ENCODE results near the gene SLC5A4. TPM values are rescaled to one million over a fixed set of nuclear protein-coding genes. Genes with fewer than 3 reads are reported as not detected.
"Not testable (repeated sequence)": the region's sequence is repeated elsewhere in the genome, so short reads cannot be mapped to it uniquely, and the experiment has no call there.

SLC5A4 gene
- total RNA-seq, 1 experiment from 2014 or later = not detected

- H2AFZ ChIP-seq; BruUV-seq (replicated peaks); CTCF ChIA-PET; H3K4me3 ChIP-seq; H3K9me3 ChIP-seq (ENCODE audit: insufficient read depth, low read depth); POLR2A ChIA-PET (ENCODE audit: unreplicated experiment); H3K36me3 ChIP-seq (ENCODE audit: low read depth); H3K27ac ChIP-seq; H3K4me2 ChIP-seq; intact Hi-C loops (cut with micrococcal nuclease; ENCODE audit: unreplicated experiment); H3F3A ChIP-seq (ENCODE audit: insufficient read depth, low read depth); H3K4me1 ChIP-seq (replicated peaks; ENCODE audit: insufficient read depth); H4K20me1 ChIP-seq (ENCODE audit: insufficient read depth); H3K79me2 ChIP-seq (ENCODE audit: low read depth); H3K9me2 ChIP-seq (ENCODE audit: insufficient read depth): not testable (repeated sequence)
- H3K27me3 ChIP-seq (ENCODE audit: insufficient read depth, low read depth) = peaks cover 92% of the 10 kb centered on the region
- peak in 1 of 2 experiments; percentile 15 for DNase-seq
Observed at GRCh38 chr22:32193346-32193745, 61.8 kb downstream of the SLC5A4 start.

GRCh38 chr22:32191021-32191420, 64.1 kb downstream of the SLC5A4 start:
- H3K4me1 ChIP-seq (replicated peaks; ENCODE audit: insufficient read depth); DNase-seq; CTCF ChIA-PET; intact Hi-C loops (cut with micrococcal nuclease; ENCODE audit: unreplicated experiment); H3K9me3 ChIP-seq (ENCODE audit: insufficient read depth, low read depth); BruUV-seq (replicated peaks); H3K36me3 ChIP-seq (ENCODE audit: low read depth); H3K9me2 ChIP-seq (ENCODE audit: insufficient read depth); H3K79me2 ChIP-seq (ENCODE audit: low read depth); H3F3A ChIP-seq (ENCODE audit: insufficient read depth, low read depth); H3K4me2 ChIP-seq; H3K27ac ChIP-seq; POLR2A ChIA-PET (ENCODE audit: unreplicated experiment); H4K20me1 ChIP-seq (ENCODE audit: insufficient read depth); H3K4me3 ChIP-seq; H2AFZ ChIP-seq: not testable (repeated sequence)
- H3K27me3 ChIP-seq (ENCODE audit: insufficient read depth, low read depth) = peaks cover 88% of the 10 kb centered on the region

DNA sequence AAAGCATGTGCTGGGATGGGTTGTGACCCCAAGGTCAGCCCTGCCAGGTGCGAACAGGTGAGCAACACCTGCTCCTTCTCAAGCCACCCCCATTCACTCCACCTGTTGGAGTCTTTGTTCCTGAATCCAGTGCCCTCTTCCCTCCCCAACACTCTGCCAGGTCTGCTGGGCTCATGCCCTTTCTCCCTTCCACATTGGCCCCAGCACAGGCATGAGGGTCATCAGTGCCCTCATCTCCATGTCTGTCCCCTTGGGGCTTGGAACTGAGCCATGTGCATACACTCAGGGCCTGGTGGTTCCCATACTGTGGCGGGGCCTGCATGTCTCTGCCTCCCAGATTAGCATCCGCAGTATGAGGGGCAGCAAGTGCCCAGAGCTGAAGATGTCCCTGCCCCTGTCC, 69.3 kb downstream of the SLC5A4 start:
- intact Hi-C loops (cut with micrococcal nuclease; ENCODE audit: unreplicated experiment) = no loop called here
- Histone ChIP-seq H3K36me3 (ENCODE audit: low read depth) (no peaks in the 10 kb centered on the region), H3K27me3 (ENCODE audit: insufficient read depth, low read depth) (peaks cover 81% of the 10 kb centered on the region), H3K9me2 (ENCODE audit: insufficient read depth) (no peaks in the 10 kb centered on the region), H3K9me3 (ENCODE audit: insufficient read depth, low read depth) (no peaks in the 10 kb centered on the region), H3K27ac (no peak overlapping the region), H3F3A (ENCODE audit: insufficient read depth, low read depth) (no peaks in the 10 kb centered on the region), H3K4me2 (no peak overlapping the region), H3K79me2 (ENCODE audit: low read depth) (no peaks in the 10 kb centered on the region), H4K20me1 (ENCODE audit: insufficient read depth) (no peaks in the 10 kb centered on the region), H2AFZ (no peak overlapping the region), H3K4me1 (replicated peaks; ENCODE audit: insufficient read depth) (no peaks in the 10 kb centered on the region), H3K4me3 (no peak overlapping the region)
- no TSS peak for BruUV-seq (replicated peaks)
- DNase-seq = peak in 1 of 2 experiments; percentile 21
- no peak for TF ChIP-seq EZH2 (IDR thresholded peaks at IDR 0.05; ENCODE audit: low read depth)
- no peak for TF ChIP-seq CTCF (conservative IDR thresholded peaks at IDR 0.05)
- ChIA-PET POLR2A (ENCODE audit: unreplicated experiment) (no interaction called here), CTCF (no interaction called here)

DNA sequence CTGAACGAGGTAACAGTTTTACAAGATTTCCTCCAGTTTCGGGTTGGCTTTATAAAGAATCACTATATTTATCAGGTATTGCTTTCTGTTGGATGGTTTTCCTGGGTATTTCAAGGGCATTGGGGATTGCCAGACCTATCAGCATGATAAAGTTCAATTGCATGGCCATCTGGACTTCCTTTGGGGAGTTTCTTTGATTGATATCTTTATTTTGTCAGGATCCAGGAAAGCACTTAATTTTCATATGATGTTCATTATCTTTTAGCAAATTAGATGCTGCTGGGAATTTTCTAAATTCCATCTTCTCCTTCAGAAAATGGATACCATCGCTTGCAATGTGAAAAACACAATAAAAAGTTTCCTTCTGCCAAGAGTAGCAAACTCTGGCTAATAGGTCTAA, 71.5 kb downstream of the SLC5A4 start:
- Histone ChIP-seq H3K27me3 (ENCODE audit: insufficient read depth, low read depth) (peaks cover 78% of the 10 kb centered on the region), H3K9me3 (ENCODE audit: insufficient read depth, low read depth) (no peaks in the 10 kb centered on the region), H4K20me1 (ENCODE audit: insufficient read depth) (no peaks in the 10 kb centered on the region), H3K4me1 (replicated peaks; ENCODE audit: insufficient read depth) (no peaks in the 10 kb centered on the region), H3K27ac (no peak overlapping the region), H3K4me2 (no peak overlapping the region), H3K36me3 (ENCODE audit: low read depth) (no peaks in the 10 kb centered on the region), H3F3A (ENCODE audit: insufficient read depth, low read depth) (no peaks in the 10 kb centered on the region), H2AFZ (no peak overlapping the region), H3K79me2 (ENCODE audit: low read depth) (no peaks in the 10 kb centered on the region), H3K4me3 (no peak overlapping the region), H3K9me2 (ENCODE audit: insufficient read depth) (no peaks in the 10 kb centered on the region)
- DNase-seq = no peak
- ChIA-PET POLR2A (ENCODE audit: unreplicated experiment) (no interaction called here), CTCF (no interaction called here)
- BruUV-seq (replicated peaks) = no TSS peak
- no peak for TF ChIP-seq EZH2 (IDR thresholded peaks at IDR 0.05; ENCODE audit: low read depth)
- no peak for TF ChIP-seq CTCF (conservative IDR thresholded peaks at IDR 0.05)
- intact Hi-C loops (cut with micrococcal nuclease; ENCODE audit: unreplicated experiment) = no loop called here
